OCI-LY3 (cell line): Measurements from ENCODE around the gene MSN.

ENCODE experiments used
- EZH2phosphoT487 ChIP-seq: fragments of 200-600 bp; shearing (Covaris generic); IDR thresholded peaks from 2 replicates; pipeline ENCODE4 v1.6.1; 2018; ENCODE audit warnings: antibody characterized with exemption, mixed run types, low read depth
- TF ChIP-seq, protein P1 (sequence below): fragments of 200-600, 300-600 bp; sonication (generic); IDR thresholded peaks from 2 replicates; pipeline ENCODE4 v1.5.1; 2014; ENCODE audit warnings: antibody characterized with exemption, low read length, low read depth

DNA sequence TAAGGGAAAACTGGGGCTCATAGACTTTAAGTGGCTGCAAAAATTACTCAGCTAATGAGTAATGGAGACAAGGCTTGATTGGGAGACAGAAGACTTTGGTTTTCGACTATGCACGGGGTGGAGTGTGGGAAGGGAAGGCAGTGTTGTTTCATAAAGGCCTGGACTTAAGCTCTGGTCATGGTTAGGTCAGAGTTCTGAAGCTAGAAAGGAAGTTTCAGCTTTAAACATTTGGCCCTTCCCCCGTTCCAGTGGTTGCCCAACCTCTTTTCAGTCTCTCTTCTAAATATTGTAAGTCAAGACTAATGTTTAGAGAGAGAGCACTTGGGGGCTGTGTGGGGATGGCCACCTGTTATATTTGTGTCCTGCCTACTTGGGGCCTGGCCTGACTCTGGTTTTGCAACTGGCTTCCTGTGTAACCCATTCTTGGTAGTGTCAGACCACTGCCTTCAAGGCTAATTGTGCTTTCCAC lies 21.0 kb downstream of the MSN start:
- TF ChIP-seq, protein P1, sequence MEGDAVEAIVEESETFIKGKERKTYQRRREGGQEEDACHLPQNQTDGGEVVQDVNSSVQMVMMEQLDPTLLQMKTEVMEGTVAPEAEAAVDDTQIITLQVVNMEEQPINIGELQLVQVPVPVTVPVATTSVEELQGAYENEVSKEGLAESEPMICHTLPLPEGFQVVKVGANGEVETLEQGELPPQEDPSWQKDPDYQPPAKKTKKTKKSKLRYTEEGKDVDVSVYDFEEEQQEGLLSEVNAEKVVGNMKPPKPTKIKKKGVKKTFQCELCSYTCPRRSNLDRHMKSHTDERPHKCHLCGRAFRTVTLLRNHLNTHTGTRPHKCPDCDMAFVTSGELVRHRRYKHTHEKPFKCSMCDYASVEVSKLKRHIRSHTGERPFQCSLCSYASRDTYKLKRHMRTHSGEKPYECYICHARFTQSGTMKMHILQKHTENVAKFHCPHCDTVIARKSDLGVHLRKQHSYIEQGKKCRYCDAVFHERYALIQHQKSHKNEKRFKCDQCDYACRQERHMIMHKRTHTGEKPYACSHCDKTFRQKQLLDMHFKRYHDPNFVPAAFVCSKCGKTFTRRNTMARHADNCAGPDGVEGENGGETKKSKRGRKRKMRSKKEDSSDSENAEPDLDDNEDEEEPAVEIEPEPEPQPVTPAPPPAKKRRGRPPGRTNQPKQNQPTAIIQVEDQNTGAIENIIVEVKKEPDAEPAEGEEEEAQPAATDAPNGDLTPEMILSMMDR = no peak
- TF ChIP-seq EZH2phosphoT487 = no peak
